ENCODE measurements around the gene COL23A1. TPM values are rescaled to one million over a fixed set of nuclear protein-coding genes. Genes with fewer than 3 reads are reported as not detected.

Gene COL23A1
- total RNA-seq, 1 experiment from 2014 or later, result 18.0 TPM

GRCh38 chr5:178382754-178383164, 207.4 kb downstream of the COL23A1 start:
- no peak overlapping the region for H3K4me3 ChIP-seq (ENCODE audit: insufficient read depth, low read depth, low read length)
- DNase-seq, result peak; percentile 78
- H3K36me3 ChIP-seq (replicated peaks; ENCODE audit: control insufficient read depth, insufficient read depth, low read length), result no peaks in the 10 kb centered on the region
- H3K27me3 ChIP-seq (ENCODE audit: control insufficient read depth, insufficient read depth, low read length), result no peaks in the 10 kb centered on the region

- Histone ChIP-seq H3K4me3 (ENCODE audit: insufficient read depth, low read depth, low read length) (no peak overlapping the region), H3K36me3 (replicated peaks; ENCODE audit: control insufficient read depth, insufficient read depth, low read length) (no peaks in the 10 kb centered on the region), H3K27me3 (ENCODE audit: control insufficient read depth, insufficient read depth, low read length) (no peaks in the 10 kb centered on the region)
- DNase-seq, result peak; percentile 33
Measured at GRCh38 chr5:178381921-178382695, 208.1 kb downstream of the COL23A1 start.

GRCh38 chr5:178381206-178381605, 209.0 kb downstream of the COL23A1 start:
- no peak overlapping the region for H3K4me3 ChIP-seq (ENCODE audit: insufficient read depth, low read depth, low read length)
- H3K27me3 ChIP-seq (ENCODE audit: control insufficient read depth, insufficient read depth, low read length), result no peaks in the 10 kb centered on the region
- H3K36me3 ChIP-seq (replicated peaks; ENCODE audit: control insufficient read depth, insufficient read depth, low read length), result no peaks in the 10 kb centered on the region
- DNase-seq, result peak; percentile 43

DNA sequence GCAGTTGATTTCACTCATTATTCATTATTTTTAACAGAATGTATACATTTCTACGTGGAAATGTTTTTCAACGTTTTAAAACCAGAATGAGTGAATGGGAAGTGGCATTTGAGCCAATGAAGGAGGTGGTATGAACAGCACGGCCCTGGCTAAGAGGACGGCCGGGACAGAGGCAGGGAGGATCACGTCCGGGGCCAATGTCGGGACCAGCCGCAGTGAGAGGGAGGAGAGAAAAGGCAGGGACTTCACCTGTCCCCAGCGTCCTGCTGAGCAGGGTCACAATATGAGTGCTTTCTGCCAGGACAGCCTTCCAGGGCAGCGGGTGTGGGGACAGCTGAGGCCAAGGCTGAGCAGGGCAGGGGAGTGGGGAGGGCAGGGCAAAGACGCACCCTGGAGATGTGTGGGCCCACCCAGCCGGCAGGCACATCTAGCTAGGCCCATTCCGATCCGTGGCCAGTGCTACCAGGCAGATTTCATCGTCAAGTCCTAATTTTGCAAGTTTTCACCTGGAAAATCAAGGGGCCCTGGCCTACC, 209.6 kb downstream of the COL23A1 start:
- H3K36me3 ChIP-seq (replicated peaks; ENCODE audit: control insufficient read depth, insufficient read depth, low read length), result no peaks in the 10 kb centered on the region
- no peaks in the 10 kb centered on the region for H3K27me3 ChIP-seq (ENCODE audit: control insufficient read depth, insufficient read depth, low read length)
- peak; percentile 64 for DNase-seq
- no peak overlapping the region for H3K4me3 ChIP-seq (ENCODE audit: insufficient read depth, low read depth, low read length)

- Histone ChIP-seq H3K27me3 (ENCODE audit: control insufficient read depth, insufficient read depth, low read length) (no peaks in the 10 kb centered on the region), H3K4me3 (ENCODE audit: insufficient read depth, low read depth, low read length) (no peak overlapping the region), H3K36me3 (replicated peaks; ENCODE audit: control insufficient read depth, insufficient read depth, low read length) (no peaks in the 10 kb centered on the region)
- no peak for DNase-seq
Measured at GRCh38 chr5:178380086-178380485, 210.1 kb downstream of the COL23A1 start.

GRCh38 chr5:178378527-178379484, 211.4 kb downstream of the COL23A1 start:
- H3K4me3 ChIP-seq (ENCODE audit: insufficient read depth, low read depth, low read length), result no peak overlapping the region
- no peaks in the 10 kb centered on the region for H3K36me3 ChIP-seq (replicated peaks; ENCODE audit: control insufficient read depth, insufficient read depth, low read length)
- peak; percentile 26 for DNase-seq
- no peaks in the 10 kb centered on the region for H3K27me3 ChIP-seq (ENCODE audit: control insufficient read depth, insufficient read depth, low read length)

DNA sequence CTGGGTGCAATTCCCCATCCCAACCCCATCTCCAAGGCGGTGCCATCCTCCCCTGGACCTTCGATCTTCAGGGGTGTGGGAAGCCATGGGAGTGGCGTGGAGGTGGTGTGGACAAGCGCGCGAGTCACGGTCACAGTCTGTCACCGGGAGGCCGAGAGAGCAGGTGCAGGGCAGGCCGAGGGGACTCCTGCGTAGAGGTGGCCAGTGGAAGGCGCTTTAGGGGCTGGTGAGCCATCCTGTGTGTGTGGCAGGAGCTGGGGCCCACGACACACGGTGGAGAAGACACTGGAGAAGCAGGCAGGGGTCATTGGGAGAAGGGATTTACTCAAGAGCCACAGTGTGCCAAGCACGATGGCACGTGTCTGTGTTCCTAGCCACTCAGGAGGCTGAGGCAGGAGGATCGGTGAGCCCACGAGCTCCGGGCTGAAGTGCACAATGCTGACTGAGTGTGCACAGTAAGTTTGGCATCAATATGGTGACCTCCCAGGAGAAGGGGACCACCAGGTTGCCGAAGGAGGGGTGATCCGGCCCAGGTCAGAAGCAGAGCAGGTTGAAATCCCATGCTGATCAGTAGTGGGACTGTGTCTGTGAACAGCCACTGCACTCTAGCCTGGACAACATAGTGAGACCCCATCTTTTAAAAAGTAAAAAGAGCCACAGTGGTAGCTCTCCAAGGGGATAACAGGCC, 212.5 kb downstream of the COL23A1 start:
- no peaks in the 10 kb centered on the region for H3K36me3 ChIP-seq (replicated peaks; ENCODE audit: control insufficient read depth, insufficient read depth, low read length)
- H3K4me3 ChIP-seq (ENCODE audit: insufficient read depth, low read depth, low read length), result no peak overlapping the region
- DNase-seq, result no peak
- H3K27me3 ChIP-seq (ENCODE audit: control insufficient read depth, insufficient read depth, low read length), result no peaks in the 10 kb centered on the region

GRCh38 chr5:178376921-178377582, 213.1 kb downstream of the COL23A1 start:
- Histone ChIP-seq H3K36me3 (replicated peaks; ENCODE audit: control insufficient read depth, insufficient read depth, low read length) (no peaks in the 10 kb centered on the region), H3K27me3 (ENCODE audit: control insufficient read depth, insufficient read depth, low read length) (no peaks in the 10 kb centered on the region)
- DNase-seq, result peak; percentile 29

DNA sequence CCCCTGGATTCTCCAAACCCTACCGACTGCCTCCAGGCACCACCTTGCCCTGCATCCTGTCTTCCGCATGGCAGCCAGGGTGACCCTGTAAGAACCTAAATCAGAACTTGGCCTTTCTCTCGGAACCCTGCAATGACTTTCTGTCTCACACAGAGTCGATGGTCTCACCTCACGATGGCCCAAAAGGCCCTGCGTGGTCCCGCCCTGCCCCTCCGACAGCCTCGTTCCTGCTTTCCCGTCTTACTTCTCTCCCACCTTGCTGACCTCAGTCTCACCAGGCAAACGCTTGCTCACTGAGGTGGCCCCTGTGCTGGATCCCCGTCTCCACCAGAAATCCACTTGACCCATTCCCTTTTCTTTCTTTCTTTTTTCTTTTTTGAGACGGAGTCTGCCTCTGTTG, 214.8 kb downstream of the COL23A1 start:
- Histone ChIP-seq H3K4me3 (ENCODE audit: insufficient read depth, low read depth, low read length) (no peak overlapping the region), H3K36me3 (replicated peaks; ENCODE audit: control insufficient read depth, insufficient read depth, low read length) (no peaks in the 10 kb centered on the region), H3K27me3 (ENCODE audit: control insufficient read depth, insufficient read depth, low read length) (no peaks in the 10 kb centered on the region)
- no peak for DNase-seq

More at GRCh38 chr5:178376921-178377582, 213.1 kb downstream of the COL23A1 start:
- no peak overlapping the region for H3K4me3 ChIP-seq (ENCODE audit: insufficient read depth, low read depth, low read length)

DNA sequence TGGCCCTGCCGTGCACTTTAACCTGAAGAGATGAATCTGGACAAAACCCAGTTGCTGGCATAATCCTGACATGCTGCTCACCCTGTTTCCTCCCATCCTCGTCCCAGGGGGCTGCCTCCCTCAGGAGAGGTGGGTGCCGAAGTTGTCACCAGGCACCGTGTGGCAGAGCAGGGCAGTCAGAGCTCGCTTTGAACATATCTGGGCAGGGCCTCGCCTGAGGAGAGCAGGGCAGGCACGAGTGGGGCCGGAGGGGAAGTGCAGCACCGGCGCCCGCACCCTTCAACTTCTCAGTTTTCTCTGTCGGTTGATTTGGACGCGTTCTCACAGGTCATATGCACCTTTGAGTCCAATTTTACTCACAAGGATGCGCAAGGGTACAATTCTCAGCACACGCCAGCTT, 216.5 kb downstream of the COL23A1 start:
- no peak for DNase-seq
- H3K4me3 ChIP-seq (ENCODE audit: insufficient read depth, low read depth, low read length), result no peak overlapping the region
- no peaks in the 10 kb centered on the region for H3K36me3 ChIP-seq (replicated peaks; ENCODE audit: control insufficient read depth, insufficient read depth, low read length)
- H3K27me3 ChIP-seq (ENCODE audit: control insufficient read depth, insufficient read depth, low read length), result no peaks in the 10 kb centered on the region

GRCh38 chr5:178372142-178372571, 218.0 kb downstream of the COL23A1 start:
- Histone ChIP-seq H3K36me3 (replicated peaks; ENCODE audit: control insufficient read depth, insufficient read depth, low read length) (no peaks in the 10 kb centered on the region), H3K27me3 (ENCODE audit: control insufficient read depth, insufficient read depth, low read length) (no peaks in the 10 kb centered on the region), H3K4me3 (ENCODE audit: insufficient read depth, low read depth, low read length) (no peak overlapping the region)
- DNase-seq, result no peak

GRCh38 chr5:178371362-178372111, 218.7 kb downstream of the COL23A1 start:
- peak; percentile 69 for DNase-seq
- H3K27me3 ChIP-seq (ENCODE audit: control insufficient read depth, insufficient read depth, low read length), result no peaks in the 10 kb centered on the region
- H3K36me3 ChIP-seq (replicated peaks; ENCODE audit: control insufficient read depth, insufficient read depth, low read length), result no peaks in the 10 kb centered on the region
- H3K4me3 ChIP-seq (ENCODE audit: insufficient read depth, low read depth, low read length), result no peak overlapping the region

DNA sequence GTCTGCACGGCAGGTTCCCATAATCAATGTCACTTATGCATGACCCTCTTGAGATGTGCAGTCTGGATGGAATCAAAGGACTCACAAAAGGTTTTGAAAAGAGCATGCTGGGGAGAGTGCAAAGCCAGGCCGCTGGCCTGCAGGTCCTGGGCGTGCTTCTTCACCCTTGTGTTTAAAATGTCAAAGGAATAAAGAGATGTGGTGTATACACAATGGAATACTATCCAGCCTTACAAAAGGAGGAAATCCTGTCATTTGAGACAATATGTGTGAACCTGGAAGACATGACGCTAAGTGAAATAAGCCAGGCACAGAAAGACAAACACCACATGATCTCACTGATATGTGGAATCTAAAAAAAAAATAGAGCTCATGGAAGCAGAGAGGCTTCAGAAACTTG, 220.1 kb downstream of the COL23A1 start:
- DNase-seq, result no peak
- no peak overlapping the region for H3K4me3 ChIP-seq (ENCODE audit: insufficient read depth, low read depth, low read length)
- no peaks in the 10 kb centered on the region for H3K36me3 ChIP-seq (replicated peaks; ENCODE audit: control insufficient read depth, insufficient read depth, low read length)
- H3K27me3 ChIP-seq (ENCODE audit: control insufficient read depth, insufficient read depth, low read length), result no peaks in the 10 kb centered on the region
